ENCODE data around the gene SLAIN2.

DNA sequence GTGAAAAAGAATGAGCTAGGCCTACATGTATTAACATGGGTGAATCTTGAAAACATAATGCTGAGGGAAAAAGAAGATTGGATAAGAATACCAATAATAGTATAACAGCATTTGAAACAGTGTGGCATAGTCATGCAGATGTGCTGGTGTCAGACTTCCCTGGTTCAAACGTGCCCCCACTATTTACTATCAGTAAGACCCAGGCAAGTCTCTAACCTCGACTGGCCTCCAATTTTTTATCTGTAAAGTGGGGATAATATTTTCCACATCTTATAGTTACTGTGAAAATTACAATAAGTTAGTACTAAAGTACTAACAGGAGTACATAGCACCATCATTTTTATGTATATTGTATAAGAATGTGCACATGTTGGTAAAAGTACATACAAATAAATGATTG is 17.0 kb upstream of the SLAIN2 start:
- TF ChIP-seq CTCF (IDR thresholded peaks at IDR 0.05) (no peak), POLR2A (IDR thresholded peaks at IDR 0.05) (no peak)
